Erythroblast (primary cell): ENCODE data around the gene THSD4.

Source experiments
- GATA1 ChIP-seq: IDR thresholded peaks from 2 replicates; pipeline ENCODE4 v1.6.1; 2011; ENCODE audit warnings: low read depth, mild to moderate bottlenecking, control low read depth, low read length, moderate library complexity
- POLR2A ChIP-seq: IDR thresholded peaks from 2 replicates; pipeline ENCODE4 v1.6.1; 2011; ENCODE audit warnings: mild to moderate bottlenecking, low read length

DNA sequence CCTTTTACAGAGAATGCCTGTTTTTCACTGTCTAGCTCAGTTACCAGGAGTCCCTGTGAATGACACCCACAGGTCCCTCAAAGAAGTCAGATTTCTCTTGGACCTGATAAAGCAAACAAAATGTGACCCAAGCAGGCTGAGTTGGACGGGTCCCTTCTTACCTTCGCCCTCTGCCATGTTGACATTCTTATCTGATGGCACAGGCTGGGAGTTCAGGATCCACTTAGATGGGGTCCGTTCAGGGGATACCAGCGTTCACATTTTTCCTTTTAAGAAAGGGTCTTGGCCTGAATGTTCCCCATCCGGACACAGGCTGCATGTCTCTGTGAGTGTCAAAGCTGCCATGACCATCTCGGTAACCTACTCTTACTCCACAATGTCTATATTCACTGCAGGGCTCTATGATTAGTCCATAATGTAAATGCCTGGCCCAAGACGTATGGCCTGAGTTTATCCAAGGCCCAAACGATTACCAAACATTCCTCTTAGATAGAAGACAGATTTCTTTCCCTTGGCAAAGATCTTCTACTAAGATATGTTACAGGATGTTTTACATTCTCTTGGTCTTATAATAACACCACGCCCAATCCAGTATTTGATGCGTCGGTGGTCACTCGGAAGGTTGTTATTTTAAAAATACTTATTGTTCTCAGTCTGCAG, 179.1 kb downstream of the THSD4 start:
- TF ChIP-seq POLR2A: no peak
- no peak for TF ChIP-seq GATA1
